Measurements from ENCODE around the gene RTF1.
"Not testable (repeated sequence)": the region's sequence is repeated elsewhere in the genome, so short reads cannot be mapped to it uniquely, and the experiment has no call there.

The RTF1 gene

GRCh38 chr15:41416742-41417417 is at the start of gene RTF1:
RTF1 (plus strand) TSS chr15:41417095; CDS start chr15:41417116, 21 bp downstream.
- peak; percentile 75 to 78 for DNase-seq (ENCODE audit: low read depth in 2 of 2)

GRCh38 chr15:41367418-41367817 is 49.5 kb upstream of the RTF1 start:
- no peak for DNase-seq (ENCODE audit: low read depth in 2 of 2)

DNA sequence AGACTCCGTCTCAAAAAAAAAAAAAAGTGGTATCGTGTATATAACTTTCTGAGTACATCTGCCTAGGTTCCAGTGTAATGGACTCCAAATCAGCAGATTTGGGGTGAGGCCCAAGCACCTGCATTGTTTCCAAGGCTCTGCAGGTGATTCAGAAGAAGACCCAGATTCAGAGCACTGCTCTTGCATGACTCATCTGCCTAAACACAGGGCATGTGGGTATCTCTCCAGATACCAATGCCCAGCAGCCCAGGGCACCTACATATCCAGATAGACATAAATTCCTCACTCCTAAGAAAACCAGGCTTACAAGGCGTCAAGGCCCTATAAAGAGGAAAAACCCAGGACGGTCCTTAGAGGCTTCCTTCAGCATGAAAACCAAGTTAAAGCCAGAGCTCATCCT is 38.9 kb upstream of the RTF1 start:
- DNase-seq (ENCODE audit: low read depth in 2 of 2): no peak

DNA sequence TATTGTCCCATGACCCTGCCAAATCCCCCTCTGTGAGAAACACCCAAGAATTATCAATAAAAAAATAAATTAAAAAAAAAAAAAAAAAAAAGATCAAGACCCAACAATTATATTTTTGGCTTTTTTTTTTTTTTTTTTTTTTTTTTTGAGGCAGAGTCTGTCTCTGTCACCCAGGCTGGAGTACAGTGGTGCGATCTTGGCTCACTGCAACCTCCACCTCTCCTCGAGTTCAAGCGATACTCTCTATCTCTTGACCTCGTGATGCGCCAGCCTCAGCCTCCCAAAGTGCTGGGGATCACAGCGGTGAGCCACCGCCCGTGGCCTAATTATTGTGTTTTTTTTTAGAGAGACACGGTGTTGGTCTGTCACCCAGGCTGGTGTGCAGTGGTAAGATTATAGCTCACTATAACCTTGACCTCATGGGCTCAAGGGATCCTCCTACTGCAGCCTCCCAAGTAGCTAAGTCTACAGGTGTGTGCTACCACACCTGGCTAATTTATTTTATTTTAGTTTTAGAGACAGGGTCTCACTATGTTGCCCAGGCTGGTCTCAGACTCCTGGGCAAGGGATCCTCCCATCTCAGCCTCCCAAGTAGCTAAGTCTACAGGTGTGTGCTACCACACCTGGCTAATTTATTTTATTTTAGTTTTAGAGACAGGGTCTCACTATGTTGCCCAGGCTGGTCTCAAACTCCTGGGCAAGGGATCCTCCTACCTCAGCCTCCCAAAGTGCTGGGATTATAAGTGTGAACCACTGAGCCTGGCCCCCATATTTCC is 32.7 kb upstream of the RTF1 start:
- DNase-seq (ENCODE audit: low read depth in 2 of 2): not testable (repeated sequence)

DNA sequence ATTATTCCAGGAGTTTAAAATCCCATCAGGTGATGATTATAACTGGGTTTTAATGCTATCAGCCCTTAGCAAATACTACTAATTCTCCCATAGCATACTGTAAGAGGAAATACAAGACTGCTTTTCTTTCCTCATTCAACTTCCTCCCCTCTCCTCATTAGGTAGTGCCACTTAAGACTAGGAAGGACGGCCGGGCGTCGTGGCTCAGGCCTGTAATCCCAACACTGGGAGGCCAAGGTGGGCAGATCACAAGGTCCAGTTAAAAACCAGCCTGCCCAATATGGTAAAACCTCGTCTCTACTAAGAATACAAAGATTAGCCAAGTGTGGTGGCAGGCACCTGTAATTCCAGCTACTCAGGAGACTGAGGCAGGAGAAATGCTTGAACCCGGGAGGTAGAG is 29.2 kb upstream of the RTF1 start:
- no peak for DNase-seq (ENCODE audit: low read depth in 2 of 2)

DNA sequence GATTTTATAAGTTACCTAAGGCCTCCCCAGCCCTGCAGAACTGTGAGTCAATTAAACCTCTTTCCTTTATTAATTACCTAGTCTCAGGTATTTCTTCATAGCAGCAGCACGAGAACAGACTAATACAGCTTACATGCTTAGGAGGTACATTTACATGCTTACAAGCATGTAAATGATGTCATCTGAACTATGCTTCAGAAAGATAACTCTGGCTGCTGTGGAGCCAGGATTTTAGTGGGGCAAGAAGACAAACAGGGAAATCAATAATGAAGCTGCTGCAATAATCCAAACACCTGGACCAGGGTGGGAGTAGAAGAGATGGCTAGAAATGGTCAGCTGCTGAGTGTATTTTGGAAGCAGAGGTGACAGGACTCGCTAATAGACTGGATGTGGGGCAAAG is 24.2 kb upstream of the RTF1 start:
- DNase-seq (ENCODE audit: low read depth in 2 of 2): no peak

GRCh38 chr15:41394924-41395323 is 22.0 kb upstream of the RTF1 start:
- no peak for DNase-seq (ENCODE audit: low read depth in 2 of 2)

- no peak for DNase-seq (ENCODE audit: low read depth in 2 of 2)
Observed at GRCh38 chr15:41396111-41396510, 20.8 kb upstream of the RTF1 start.

- DNase-seq (ENCODE audit: low read depth in 2 of 2): no peak
Observed at GRCh38 chr15:41401904-41402267, 15.0 kb upstream of the RTF1 start.

DNA sequence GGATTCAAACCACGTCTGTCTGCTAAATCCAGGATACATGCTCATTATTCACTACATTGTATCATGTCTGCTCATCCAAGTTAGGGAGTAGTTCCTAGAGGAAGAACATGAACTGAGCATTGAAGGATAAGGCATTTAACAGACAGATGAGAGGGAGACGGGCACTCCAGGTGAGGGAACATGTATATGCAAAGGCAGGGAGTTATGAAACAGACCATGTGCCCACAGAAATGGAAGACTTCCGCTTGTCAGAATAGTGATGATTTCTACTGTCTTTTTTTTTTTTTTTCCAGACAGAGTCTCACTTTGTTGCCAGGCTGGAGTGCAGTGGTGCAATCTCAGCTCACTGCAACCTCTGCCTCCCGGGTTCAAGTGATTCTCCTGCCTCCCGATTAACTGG is 9.6 kb upstream of the RTF1 start:
- no peak for DNase-seq (ENCODE audit: low read depth in 2 of 2)

GRCh38 chr15:41408234-41408641 is 8.7 kb upstream of the RTF1 start:
- DNase-seq (ENCODE audit: low read depth in 2 of 2): no peak

- no peak for DNase-seq (ENCODE audit: low read depth in 2 of 2)
Observed at GRCh38 chr15:41411031-41411430, 5.9 kb upstream of the RTF1 start.

DNA sequence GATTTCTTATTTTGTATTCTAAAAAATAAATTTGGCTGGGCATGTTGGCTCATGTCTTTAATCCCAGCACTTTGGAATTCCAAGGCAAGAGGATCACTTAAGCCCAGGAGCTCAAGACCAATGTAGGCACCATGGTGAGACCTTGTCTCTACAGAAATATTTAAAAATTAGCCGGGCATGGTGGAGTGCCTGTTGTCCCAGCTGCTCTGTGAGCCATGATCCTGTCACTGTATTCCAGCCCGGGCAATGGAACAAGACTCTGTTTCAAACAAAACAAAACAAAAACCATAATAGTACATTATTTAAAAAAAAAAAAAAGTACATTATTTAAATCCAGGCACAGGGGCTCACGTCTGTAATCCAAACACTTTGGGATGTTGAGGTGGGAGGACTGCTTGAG is 5.5 kb upstream of the RTF1 start:
- DNase-seq (ENCODE audit: low read depth in 2 of 2): no peak

DNA sequence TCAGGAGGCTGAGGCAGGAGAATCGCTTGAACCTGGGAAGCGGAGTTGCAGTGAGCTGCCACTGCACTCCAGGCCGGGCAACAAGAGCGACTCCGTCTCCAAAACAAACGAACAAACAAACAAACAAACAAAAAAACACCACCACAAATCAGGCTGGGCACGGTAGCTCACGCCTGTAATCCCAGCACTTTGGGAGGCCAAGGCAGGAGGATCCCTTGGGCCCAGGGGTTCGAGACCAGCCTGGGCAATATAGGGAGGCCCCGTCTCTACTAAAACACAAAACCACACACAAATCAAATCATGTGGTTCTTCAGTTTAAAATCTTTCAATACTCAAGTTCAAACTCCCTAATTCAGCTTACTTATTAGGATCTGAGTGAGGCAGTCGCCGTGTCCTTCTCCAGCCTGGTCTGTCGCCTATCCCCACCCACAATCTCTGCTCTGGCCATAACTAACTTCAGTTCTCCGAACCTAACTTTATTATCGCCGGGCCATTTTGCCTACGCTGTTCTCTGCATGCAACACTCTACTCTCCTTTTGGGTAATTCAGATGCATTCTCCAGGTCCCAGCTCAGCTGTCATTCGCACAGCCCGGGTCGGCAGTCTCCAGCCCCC is 660 bp upstream of the RTF1 start:
- DNase-seq (ENCODE audit: low read depth in 2 of 2): no peak

DNA sequence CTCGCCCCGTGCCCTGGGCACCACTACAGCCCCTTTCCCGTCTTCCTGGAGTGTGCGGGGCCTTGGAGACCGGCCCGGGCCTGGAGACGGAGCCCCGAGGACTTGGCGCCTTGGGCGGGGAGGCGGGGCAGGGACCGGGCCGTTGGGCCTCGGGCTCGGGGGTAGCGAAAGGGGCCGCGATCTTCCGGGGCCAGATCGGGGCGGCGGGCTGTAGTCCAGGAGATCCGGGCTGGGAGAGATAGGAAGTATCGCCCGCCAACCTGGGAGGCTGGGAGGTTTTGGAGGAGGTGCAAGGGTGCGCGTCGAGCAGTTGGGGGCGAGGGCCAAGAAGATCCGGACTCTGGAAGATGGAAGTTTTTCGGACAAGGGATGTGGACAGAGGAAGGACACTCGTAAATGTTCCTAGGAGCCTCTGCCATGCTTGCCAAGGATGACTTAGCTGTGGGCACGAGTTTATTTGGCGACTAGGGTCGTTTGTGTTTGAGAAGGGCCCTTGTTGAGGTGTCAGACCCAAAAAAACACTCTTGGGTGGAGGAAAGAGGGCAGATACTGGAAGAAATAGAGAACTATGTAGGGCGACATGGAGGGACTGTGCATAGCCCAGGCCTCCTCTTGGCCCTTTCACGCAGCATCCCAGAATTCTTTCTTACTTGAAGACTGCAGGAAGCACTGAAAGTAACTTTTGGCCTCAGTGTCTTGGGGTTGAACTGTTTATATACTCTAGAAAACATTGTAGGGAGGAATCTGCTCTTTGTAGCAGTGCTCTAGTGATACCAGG is 712 bp downstream of the RTF1 start:
- DNase-seq (ENCODE audit: low read depth in 2 of 2): no peak

- DNase-seq (ENCODE audit: low read depth in 2 of 2): no peak
Observed at GRCh38 chr15:41423979-41424659, 7.2 kb downstream of the RTF1 start.

DNA sequence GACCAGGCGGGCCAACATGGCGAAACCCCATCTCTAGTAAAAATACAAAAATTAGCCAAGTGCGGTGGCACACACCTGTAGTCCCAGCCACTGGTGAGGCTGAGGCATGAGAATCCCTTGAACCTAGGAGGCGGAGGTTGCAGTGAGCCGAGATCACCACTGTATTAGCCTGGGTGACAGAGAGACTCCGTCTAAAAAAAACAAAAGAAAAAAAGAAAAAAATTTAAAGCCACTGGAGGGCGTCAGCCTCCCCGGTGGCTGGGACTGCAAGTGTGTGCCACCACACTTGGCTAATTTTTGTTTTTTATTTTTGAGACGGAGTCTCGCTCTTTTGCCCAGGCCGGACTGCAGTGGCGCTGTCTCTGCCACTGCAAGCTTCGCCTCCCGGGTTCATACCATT is 7.9 kb downstream of the RTF1 start:
- DNase-seq (ENCODE audit: low read depth in 2 of 2): no peak

DNA sequence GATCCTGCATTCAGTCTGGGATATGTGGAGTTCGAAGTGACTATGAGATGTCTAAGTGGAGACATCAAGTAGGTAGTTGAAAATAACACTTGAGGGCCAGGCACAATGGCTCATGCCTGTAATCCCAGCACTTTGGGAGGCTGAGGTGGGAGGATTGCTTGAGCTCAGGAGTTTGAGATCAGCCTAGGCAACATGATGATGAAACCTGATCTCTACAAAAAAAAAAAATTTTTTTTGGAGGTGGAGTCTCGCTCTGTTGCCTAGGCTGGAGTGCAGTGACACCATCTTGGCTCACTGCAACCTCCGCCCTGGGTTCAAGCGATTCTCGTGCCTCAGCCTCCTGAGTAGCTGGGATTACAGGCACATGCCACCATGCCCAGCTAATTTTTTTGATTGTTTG is 9.0 kb downstream of the RTF1 start:
- not testable (repeated sequence) for DNase-seq (ENCODE audit: low read depth in 2 of 2)

- no peak for DNase-seq (ENCODE audit: low read depth in 2 of 2)
Observed at GRCh38 chr15:41429003-41429890, 12.4 kb downstream of the RTF1 start.

GRCh38 chr15:41435037-41435786 is 18.3 kb downstream of the RTF1 start:
- DNase-seq (ENCODE audit: low read depth in 2 of 2): no peak

Data from fibroblast of skin of left quadriceps (primary cell).